HG03432 (cell line): ENCODE results near the gene LBP.
"Not testable (repeated sequence)": the region's sequence is repeated elsewhere in the genome, so short reads cannot be mapped to it uniquely, and the experiment has no call there.

Source experiments
- ATAC-seq: cut with Tn5 transposase; IDR thresholded peaks from one replicate; pipeline ENCODE4 v1.9.1; 2021; ENCODE audit warnings: mild to moderate bottlenecking, moderate library complexity; ENCODE audit not compliant: unreplicated experiment

LBP gene

DNA sequence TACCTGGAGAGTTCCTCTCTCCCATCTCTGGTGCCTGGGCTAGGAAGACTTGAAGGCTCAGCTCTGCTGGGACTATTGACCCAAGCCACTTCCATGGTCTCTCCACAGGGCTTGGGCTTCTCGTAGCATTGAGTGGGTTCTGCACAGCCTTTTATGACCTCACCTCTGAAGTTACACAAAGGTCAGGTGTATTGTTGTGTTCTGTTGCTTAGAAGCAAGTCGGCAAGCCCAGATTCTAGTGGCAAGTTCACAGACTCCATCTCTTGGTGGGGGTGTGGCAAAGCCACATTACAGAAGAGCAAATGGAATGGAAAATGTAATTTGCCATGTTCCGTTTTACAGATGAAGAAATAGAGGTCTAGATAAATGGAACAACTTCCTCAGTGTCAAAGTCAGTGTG, 28.9 kb upstream of the LBP start:
- no peak for ATAC-seq

DNA sequence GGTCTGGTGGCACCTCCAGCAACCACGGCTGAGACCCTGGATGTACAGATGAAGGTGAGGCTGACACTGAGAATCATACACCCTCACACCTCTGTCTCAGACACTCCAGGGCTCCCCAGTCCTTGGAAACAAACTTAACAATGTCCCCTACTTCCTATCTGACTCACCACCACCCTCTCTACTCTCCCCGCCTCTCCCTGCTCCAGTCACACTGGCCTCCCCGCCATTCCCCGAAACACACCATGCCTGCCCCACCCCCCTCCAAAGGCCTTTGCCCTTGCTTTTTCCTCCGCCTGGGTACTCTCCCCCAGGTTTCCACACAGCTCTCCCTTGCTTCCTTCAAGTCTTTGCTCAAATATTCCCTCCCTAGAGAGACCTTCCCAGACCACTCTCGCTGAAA, 26.1 kb upstream of the LBP start:
- no peak for ATAC-seq

GRCh38 chr20:38321959-38322598, 24.2 kb upstream of the LBP start:
- no peak for ATAC-seq

DNA sequence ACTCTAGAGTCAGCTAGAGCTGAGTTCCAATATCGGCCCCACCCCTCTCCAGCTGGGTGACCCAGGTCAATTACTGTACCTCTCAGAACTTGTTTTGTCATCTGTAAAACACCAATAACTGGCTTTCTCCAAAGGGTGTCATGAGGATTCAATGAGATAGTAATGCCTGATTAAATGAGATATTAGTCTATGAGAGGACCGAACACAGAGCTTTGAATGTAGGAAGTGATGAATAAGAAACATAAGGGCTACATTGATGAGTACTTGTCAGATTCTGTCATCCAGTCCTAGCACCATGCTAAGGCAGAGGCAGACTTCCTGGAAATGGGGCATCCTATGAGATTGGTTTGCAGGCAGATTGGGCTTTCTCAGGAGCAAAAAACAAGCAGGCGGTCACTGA, 22.1 kb upstream of the LBP start:
- ATAC-seq: no peak

GRCh38 chr20:38325167-38325566, 21.1 kb upstream of the LBP start:
- no peak for ATAC-seq

DNA sequence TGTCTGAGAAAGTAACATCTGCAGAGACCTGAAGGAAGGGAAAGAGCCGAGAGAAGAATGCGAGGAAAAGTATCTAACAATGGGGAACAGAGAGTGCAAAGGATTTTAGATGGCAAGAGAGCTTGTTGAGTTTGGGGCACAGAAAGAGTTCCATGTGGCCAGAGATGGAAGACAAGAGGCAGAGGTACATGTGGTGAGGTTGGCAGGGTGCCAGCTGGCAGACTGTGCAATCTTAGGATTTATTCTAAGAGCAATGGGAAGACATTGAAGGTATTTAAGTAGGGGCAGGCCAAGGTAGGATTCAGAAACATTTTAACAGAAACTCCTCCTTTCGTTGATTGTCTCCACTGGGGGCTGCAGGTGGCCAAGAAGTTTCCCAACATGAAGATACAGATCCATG, 20.4 kb upstream of the LBP start:
- ATAC-seq: no peak

- ATAC-seq: no peak
Observed at GRCh38 chr20:38326309-38326708, 20.0 kb upstream of the LBP start.

DNA sequence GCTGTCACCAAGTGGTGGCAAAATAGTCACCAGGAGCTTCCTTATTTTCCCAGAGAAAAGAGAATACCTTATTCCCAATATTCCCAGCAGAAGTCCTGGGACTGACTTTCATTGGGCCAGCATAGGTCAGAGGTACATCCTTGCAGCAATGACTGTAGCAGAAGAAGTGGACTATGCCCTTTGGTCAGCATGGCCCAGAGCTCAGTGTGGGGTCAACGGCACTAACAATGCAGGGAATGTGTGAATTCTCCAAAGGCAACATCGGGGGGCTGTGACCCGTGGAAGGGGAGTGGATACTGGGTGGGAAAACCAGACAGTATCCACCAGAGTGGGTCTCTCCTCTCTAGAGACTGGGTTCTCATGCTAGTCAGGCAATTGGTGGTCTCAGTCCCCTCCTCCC, 15.6 kb upstream of the LBP start:
- ATAC-seq: no peak

- no peak for ATAC-seq
Observed at GRCh38 chr20:38331245-38331644, 15.0 kb upstream of the LBP start.

- ATAC-seq: no peak
Observed at GRCh38 chr20:38331814-38332213, 14.5 kb upstream of the LBP start.

DNA sequence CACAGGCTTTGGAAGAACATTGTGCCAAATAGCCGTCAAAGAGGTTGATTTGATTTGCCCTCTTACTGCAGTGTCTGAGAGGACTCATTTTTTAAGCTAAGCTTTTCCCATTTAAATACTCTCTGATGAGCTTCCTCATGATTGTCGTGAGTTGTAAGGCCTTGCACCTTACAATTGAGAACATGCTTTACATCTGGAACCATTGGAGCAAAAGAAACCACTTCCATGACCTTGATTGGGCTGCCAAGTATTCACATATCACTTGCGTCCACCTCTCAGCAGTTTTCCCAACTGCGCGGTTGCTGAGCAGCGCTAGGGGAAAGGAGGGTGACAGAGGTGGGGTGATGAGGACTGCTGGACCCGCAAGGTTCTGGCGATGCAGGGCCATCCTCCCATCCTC, 12.3 kb upstream of the LBP start:
- ATAC-seq: no peak

- ATAC-seq: no peak
Observed at GRCh38 chr20:38336726-38337125, 9.6 kb upstream of the LBP start.

DNA sequence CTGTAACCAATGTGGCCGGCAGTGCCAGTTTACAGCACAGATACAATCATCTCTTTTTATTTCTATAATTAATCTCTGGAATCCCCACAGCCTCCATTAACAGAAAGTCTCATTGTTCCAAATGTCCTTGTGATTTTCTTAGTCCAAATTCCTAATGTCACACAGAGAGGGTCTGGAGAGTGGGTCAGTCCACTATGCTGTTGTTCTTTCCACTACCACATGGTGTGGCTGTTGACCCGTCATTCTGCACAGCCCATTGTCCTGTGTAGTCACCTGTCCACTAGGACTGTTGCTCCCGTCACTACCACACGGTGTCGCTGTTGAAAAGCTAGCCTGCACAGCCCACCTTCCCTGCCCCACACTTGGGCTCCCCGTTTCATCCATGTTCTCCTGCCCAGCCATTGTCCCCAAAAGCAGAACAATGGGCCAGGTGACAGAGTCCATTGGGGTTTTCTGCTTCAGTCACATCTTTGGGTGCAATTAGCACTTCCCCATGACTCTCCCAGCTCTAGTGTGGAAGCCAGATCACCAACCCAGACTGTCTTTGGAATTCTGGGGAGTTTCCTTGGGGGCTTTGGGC, 8.6 kb upstream of the LBP start:
- ATAC-seq: no peak

GRCh38 chr20:38338849-38339520, 7.3 kb upstream of the LBP start:
- ATAC-seq: no peak

DNA sequence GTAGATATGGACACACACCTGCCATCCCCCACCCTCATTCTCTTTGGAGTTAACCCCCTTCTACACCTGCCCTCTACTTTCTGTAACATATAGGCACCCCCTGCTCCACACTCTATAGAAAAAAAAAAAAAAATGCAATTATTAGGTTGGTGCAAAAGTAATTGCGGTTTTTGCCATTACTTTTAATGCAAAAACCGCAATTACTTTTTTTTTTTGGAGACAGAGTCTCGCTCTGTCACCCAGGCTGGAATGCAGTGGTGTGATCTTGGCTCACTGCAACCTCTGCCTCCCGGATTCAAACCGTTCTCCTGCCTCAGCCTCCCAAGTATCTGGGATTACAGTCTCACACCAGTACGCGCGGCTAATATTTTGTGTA, 6.8 kb upstream of the LBP start:
- ATAC-seq: not testable (repeated sequence)

GRCh38 chr20:38339997-38340396, 6.3 kb upstream of the LBP start:
- ATAC-seq: no peak

- ATAC-seq: no peak
Observed at GRCh38 chr20:38340693-38341092, 5.6 kb upstream of the LBP start.

DNA sequence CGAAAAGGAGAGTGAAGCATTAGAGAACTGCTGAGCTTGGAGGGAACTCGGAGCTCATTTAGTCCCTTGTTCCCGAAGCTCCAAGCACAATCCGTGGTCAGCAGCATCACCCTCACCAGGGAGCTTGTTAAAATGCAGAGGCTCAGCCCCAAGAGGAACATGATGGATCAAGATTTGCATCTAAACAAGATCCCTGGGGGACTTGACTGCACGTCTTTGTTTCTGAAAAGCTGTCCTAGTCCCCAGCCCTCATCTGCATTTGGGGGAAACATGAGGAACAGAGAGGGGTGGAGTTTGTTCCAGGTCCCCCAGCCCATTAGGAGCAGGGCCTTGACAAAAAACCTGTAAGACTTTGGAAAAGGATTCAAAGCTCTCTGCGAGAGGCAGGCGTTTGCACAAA, 4.1 kb upstream of the LBP start:
- no peak for ATAC-seq

DNA sequence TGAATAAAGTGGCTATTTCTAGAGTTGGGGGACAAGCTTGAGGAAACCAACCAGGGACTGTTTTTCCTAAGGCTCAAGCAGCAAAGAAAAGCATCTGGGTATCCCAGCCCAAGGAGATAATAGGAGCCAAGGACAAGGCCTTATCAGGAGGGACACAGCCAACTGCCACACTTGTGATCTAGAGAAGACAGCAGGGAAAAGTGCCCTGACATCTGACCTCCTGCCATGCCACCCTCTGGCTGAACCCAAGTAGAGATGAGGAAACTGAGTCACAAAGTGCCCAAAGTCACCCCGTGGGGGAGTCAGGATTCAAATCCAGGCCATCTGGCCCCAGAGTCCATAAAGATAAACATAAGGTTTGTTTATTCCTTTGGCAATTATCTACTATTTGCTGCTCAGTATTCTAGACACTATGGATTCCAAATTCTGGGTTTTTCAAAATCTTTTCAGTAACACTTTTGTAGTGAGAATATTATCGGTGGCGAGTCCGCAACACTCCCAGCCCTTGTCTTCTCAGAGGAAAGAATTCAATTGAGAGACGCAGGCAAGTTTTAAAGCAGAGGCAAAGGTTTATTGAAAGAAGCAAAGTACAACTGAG, 3.5 kb upstream of the LBP start:
- ATAC-seq: no peak

GRCh38 chr20:38343311-38344106, 2.8 kb upstream of the LBP start:
- no peak for ATAC-seq

- no peak for ATAC-seq
Observed at GRCh38 chr20:38344107-38344701, 2.1 kb upstream of the LBP start.
